GM15510 (cell line): Measurements from ENCODE around the gene PRMT5.

Source experiments
- POLR2A ChIP-seq: IDR thresholded peaks from 3 replicates; pipeline ENCODE4 v1.6.1; 2011; ENCODE audit warnings: borderline replicate concordance; ENCODE audit not compliant: insufficient read length; ENCODE audit errors: extremely low read depth

Gene PRMT5

GRCh38 chr14:22888662-22889061, 40.5 kb downstream of the PRMT5 start:
- TF ChIP-seq POLR2A, result no peak

- TF ChIP-seq POLR2A, result peak; percentile 60
Measured at GRCh38 chr14:22887990-22888378, 41.2 kb downstream of the PRMT5 start.

- TF ChIP-seq POLR2A, result no peak
Measured at GRCh38 chr14:22887260-22887989, 41.8 kb downstream of the PRMT5 start.

GRCh38 chr14:22886500-22887259, 42.5 kb downstream of the PRMT5 start:
- peak; percentile 83 for TF ChIP-seq POLR2A

GRCh38 chr14:22885975-22886374, 43.2 kb downstream of the PRMT5 start:
- no peak for TF ChIP-seq POLR2A

- no peak for TF ChIP-seq POLR2A
Measured at GRCh38 chr14:22884738-22885523, 44.2 kb downstream of the PRMT5 start.

GRCh38 chr14:22884076-22884737, 45.0 kb downstream of the PRMT5 start:
- no peak for TF ChIP-seq POLR2A

- TF ChIP-seq POLR2A, result no peak
Measured at GRCh38 chr14:22883173-22883976, 45.8 kb downstream of the PRMT5 start, which contains the start of gene REM2. REM2 (plus strand) TSS chr14:22883222; CDS start chr14:22883288, 66 bp downstream.

GRCh38 chr14:22882529-22883172, 46.5 kb downstream of the PRMT5 start:
- no peak for TF ChIP-seq POLR2A

GRCh38 chr14:22882064-22882463, 47.1 kb downstream of the PRMT5 start:
- TF ChIP-seq POLR2A, result no peak

GRCh38 chr14:22878271-22879246, 50.6 kb downstream of the PRMT5 start:
- TF ChIP-seq POLR2A, result no peak

GRCh38 chr14:22877000-22877501, 52.1 kb downstream of the PRMT5 start:
- TF ChIP-seq POLR2A, result no peak
